Heart right ventricle (tissue), 16 donors: ENCODE results near the gene PP2D1. TPM values are rescaled to one million over a fixed set of nuclear protein-coding genes. Genes with fewer than 3 reads are reported as not detected.

Experiments
- ATAC-seq, 8 donors: fragments of 200-7000 bp; cut with Tn5 transposase; one replicate each; pipeline ENCODE4 v1.9.1; 2020; ENCODE audit warnings: mild to moderate bottlenecking in 8 of 8, moderate library complexity in 8 of 8, moderate number of reproducible peaks in 1 of 8
- DNase-seq, 2 donors: peaks; one replicate each; pipeline ENCODE4 v3.0.0-alpha.2; 2020
- H3K27ac ChIP-seq, 10 donors: fragments of 200-600 bp; sonication (generic) in 2 of 10; one replicate each; pipeline versions ENCODE4 v1.5.0 to v1.8.0; 2020 to 2022; ENCODE audit warnings: mild to moderate bottlenecking in 3 of 10
- H3K27me3 ChIP-seq, 7 donors: fragments of 200-600 bp; one replicate each; pipeline ENCODE4 v1.8.0; 2021 to 2022; ENCODE audit warnings: mild to moderate bottlenecking in 2 of 7
- H3K36me3 ChIP-seq, 9 donors: fragments of 200-600 bp; sonication (generic) in 1 of 9; one replicate each; pipeline versions ENCODE4 v1.5.0 to v1.8.0; 2020 to 2022; ENCODE audit warnings: mild to moderate bottlenecking in 2 of 9
- H3K4me1 ChIP-seq, 9 donors: fragments of 200-600 bp; sonication (generic) in 1 of 9; one replicate each; pipeline versions ENCODE4 v1.5.0 to v1.8.0; 2020 to 2022; ENCODE audit warnings: mild to moderate bottlenecking in 4 of 9
- H3K4me3 ChIP-seq, 10 donors: fragments of 200-600 bp; sonication (generic) in 2 of 10; one replicate each; pipeline versions ENCODE4 v1.5.0 to v1.8.0; 2020 to 2022; ENCODE audit warnings: mild to moderate bottlenecking in 7 of 10, moderate library complexity in 2 of 10
- H3K9me3 ChIP-seq, 11 donors: fragments of 200-600 bp in 10 of 11; sonication (generic) in 2 of 11; one replicate each; pipeline versions ENCODE4 v1.5.0 to v1.8.0; 2013 to 2022; ENCODE audit warnings: mild to moderate bottlenecking in 2 of 11, control low read depth in 1 of 11, moderate library complexity in 1 of 11
- WGBS, 2 donors: extraction: QIAGEN DNeasy Blood & Tissue Kit; methylation state at CpG; one replicate each; pipeline ENCODE4 v1.1.7; 2013; ENCODE audit warnings: inconsistent platforms in 1 of 2; 5-methylcytosine and 5-hydroxymethylcytosine counted together
- intact Hi-C, 10 donors: fragments of 100-400 bp; cut with DNase I; formaldehyde crosslinking; loops; one replicate each; pipeline versions ENCODE4 v1.11.1 to v1.14.2; 2022
- polyA plus RNA-seq, 2 donors: library from polyadenylated mRNA; stranded (reverse); fragments of 200-250 nt; gene quantifications; one replicate each; pipeline ENCODE4 v1.2.3, GENCODE V29; 2013
- total RNA-seq, 10 donors: library from RNA; stranded (reverse); fragmentation: NEBNext Ultra II Directional in 3 of 10; extraction: Animal tissue kit (Norgen Biotek cat#: 25700) in 3 of 10; gene quantifications; one replicate each; pipeline versions ENCODE4 v1.2.1 to v1.2.4, GENCODE V29; 2021 to 2023
- TF ChIP-seq, protein P1 (sequence below), 9 donors: fragments of 200-600 bp; sonication (generic) in 2 of 9; IDR thresholded peaks; one replicate each; pipeline versions ENCODE4 v1.5.0 to v1.8.0; 2021 to 2022; ENCODE audit warnings: antibody characterized with exemption in 9 of 9, mild to moderate bottlenecking in 5 of 9, moderate library complexity in 1 of 9
- donor health status: Arrhythmogenic right ventricular cardiomyopathy.
- donor health status: ischemic (EF 13 %, LVEDD 7.1; RV severe dilation, severe dysfunction).
- donor health status: healthy with polysubstance abuse.
- donor health status: DM: no; HTN: yes; CAD: no.
- donor health status: DM: no; HTN: no; CAD: no.
- donor health status: ischemic (EF 25% LVEDD 6.9; RV normal size, moderate dysfunction).
- donor health status: ischemic (EF 25% LVEDD 5.7; RV mildly dilated, moderate dysfunction).
- donor health status: healthy.
- donor health status: DM: yes; HTN: yes; CAD: no.
- donor health status: Ischemic cardiomyopathy.
- donor health status: ischemic (EF 35%, LVEDD 5.7; RV mildly dilated, moderate dysfunction).
- donor health status: nonischemic (EF 11% LVEDD 7.7; RV severe dilation, severe dysfunction).
- donor health status: DM: yes; HTN: yes; CAD: no.
- donor health status: PGD.
- donor health status: ischemic (EF 29% LVEDD 5.4; RV normal size, mild dysfunction).
- donor health status: nonischemic (EF 23%, LVEDD 6.1; RV moderate dilation, normal function).

The PP2D1 gene
- total and polyA plus RNA-seq, 12 donors = not detected

DNA sequence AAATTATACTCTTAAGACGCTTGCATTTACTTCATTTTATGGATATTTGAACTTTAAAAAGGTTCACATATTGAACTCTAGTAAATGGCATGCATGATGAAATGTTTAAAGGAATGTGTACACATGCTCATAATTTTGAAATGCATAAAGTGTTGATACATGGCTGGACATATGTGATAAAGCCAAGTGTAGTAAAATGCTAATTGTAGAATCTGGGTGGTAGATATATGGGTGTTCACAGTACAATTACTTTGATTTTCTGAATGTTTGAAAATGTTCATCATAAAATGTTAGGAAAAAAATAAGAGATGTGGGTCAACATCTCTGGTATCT, 73.8 kb downstream of the PP2D1 start:
- H3K27me3 ChIP-seq = peaks cover 0 to 11% (median 4%) of the 10 kb centered on the region in 7 donors
- DNase-seq = no peak
- TF ChIP-seq, protein P1, sequence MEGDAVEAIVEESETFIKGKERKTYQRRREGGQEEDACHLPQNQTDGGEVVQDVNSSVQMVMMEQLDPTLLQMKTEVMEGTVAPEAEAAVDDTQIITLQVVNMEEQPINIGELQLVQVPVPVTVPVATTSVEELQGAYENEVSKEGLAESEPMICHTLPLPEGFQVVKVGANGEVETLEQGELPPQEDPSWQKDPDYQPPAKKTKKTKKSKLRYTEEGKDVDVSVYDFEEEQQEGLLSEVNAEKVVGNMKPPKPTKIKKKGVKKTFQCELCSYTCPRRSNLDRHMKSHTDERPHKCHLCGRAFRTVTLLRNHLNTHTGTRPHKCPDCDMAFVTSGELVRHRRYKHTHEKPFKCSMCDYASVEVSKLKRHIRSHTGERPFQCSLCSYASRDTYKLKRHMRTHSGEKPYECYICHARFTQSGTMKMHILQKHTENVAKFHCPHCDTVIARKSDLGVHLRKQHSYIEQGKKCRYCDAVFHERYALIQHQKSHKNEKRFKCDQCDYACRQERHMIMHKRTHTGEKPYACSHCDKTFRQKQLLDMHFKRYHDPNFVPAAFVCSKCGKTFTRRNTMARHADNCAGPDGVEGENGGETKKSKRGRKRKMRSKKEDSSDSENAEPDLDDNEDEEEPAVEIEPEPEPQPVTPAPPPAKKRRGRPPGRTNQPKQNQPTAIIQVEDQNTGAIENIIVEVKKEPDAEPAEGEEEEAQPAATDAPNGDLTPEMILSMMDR (IDR thresholded peaks at IDR 0.05) = no peak
- ATAC-seq = no peak
- H3K9me3 ChIP-seq = no peaks in the 10 kb centered on the region
- no peaks in the 10 kb centered on the region for H3K4me1 ChIP-seq
- WGBS, 2 donors = 95 to 98% methylated on average over 1 of the region's 1 CpG
- intact Hi-C loops = no loop called here
- no peak overlapping the region for H3K27ac ChIP-seq
- H3K4me3 ChIP-seq = no peak overlapping the region
- H3K36me3 ChIP-seq = no peaks in the 10 kb centered on the region

- intact Hi-C loops = no loop called here
- ATAC-seq = no peak
- DNase-seq = no peak
- H3K27me3 ChIP-seq = peaks cover 0 to 11% (median 4%) of the 10 kb centered on the region in 7 donors
- 67 to 74% methylated on average over 7 of the region's 7 CpGs for WGBS, 2 donors
- H3K27ac ChIP-seq = no peak overlapping the region
- H3K9me3 ChIP-seq = no peaks in the 10 kb centered on the region
- TF ChIP-seq, protein P1 (IDR thresholded peaks at IDR 0.05) = no peak
- no peak overlapping the region for H3K4me3 ChIP-seq
- peaks cover 0 to under 1% (median 0%) of the 10 kb centered on the region in 9 donors for H3K4me1 ChIP-seq
- no peaks in the 10 kb centered on the region for H3K36me3 ChIP-seq
Observed at GRCh38 chr3:19937459-19938294, 74.4 kb downstream of the PP2D1 start.

Other genes starting within 250 kb of the PP2D1 start
- under 1 TPM in 8 of 10 donors, not detected in 2; 0.34 to 0.94 (median 0.64) TPM for gene EFHB, start 78.0 kb downstream of the PP2D1 start, total RNA-seq
- gene EFHB, start 78.0 kb downstream of the PP2D1 start, polyA plus RNA-seq = 1 to 10 TPM in 1 of 2 donors, under 1 TPM in 1; 0.19 to 1.6 TPM
- gene RAB5A, start 65.2 kb downstream of the PP2D1 start, total RNA-seq = 10 to 100 TPM; 52.2 to 80.9 (median 66.9) TPM
- 10 to 100 TPM; 33.9 to 41.3 TPM for gene RAB5A, start 65.2 kb downstream of the PP2D1 start, polyA plus RNA-seq
- 100 to 1,000 TPM in 1 of 10 donors, 10 to 100 TPM in 9; 81.7 to 104 (median 87.8) TPM for gene KAT2B, start 28.2 kb upstream of the PP2D1 start, total RNA-seq
- gene KAT2B, start 28.2 kb upstream of the PP2D1 start, polyA plus RNA-seq = 10 to 100 TPM; 11.4 to 24.8 TPM
- 1 to 10 TPM in 1 of 10 donors, under 1 TPM in 5, not detected in 4; 0.25 to 2.2 (median 0.50) TPM for gene SGO1, start 173.9 kb upstream of the PP2D1 start, total RNA-seq
- gene SGO1, start 173.9 kb upstream of the PP2D1 start, polyA plus RNA-seq = under 1 TPM in 1 of 2 donors, not detected in 1; 0.04 TPM